CD4-positive, alpha-beta memory T cell (primary cell): Measurements from ENCODE around the gene DMKN. TPM values are rescaled to one million over a fixed set of nuclear protein-coding genes. Genes with fewer than 3 reads are reported as not detected.
A peak's percentile ranks its signal among the peaks of the same experiment; 100 is the strongest.
"Not testable (repeated sequence)": the region's sequence is repeated elsewhere in the genome, so short reads cannot be mapped to it uniquely, and the experiment has no call there.

Experiments used
- CTCF ChIA-PET: fragments of 350-600 bp; sonication (Branson Sonifier 250); formaldehyde crosslinking; loops from one replicate; lab custom pipeline; 2021; ENCODE audit warnings: inconsistent platforms; ENCODE audit not compliant: partially characterized antibody; lab: Charles Lee
- POLR2A ChIA-PET: fragments of 350-600 bp; sonication (Branson Sonifier 250); formaldehyde crosslinking; loops from one replicate; lab custom pipeline; 2021; ENCODE audit not compliant: partially characterized antibody; lab: Charles Lee
- DNase-seq, 5 donors: peaks; one replicate each; pipeline versions ENCODE4 v3.0.0 to v3.0.0-alpha.2; 2020 to 2022; ENCODE audit warnings: mixed read lengths in 1 of 5
- H3K27ac ChIP-seq: one replicate; pipeline ENCODE4 v1.7.0; 2013; ENCODE audit warnings: low read depth, low read length
- H3K27me3 ChIP-seq: 2 replicates; pipeline ENCODE4 v1.7.0; 2013; ENCODE audit warnings: mild to moderate bottlenecking, low read length, moderate library complexity; ENCODE audit not compliant: insufficient read depth
- H3K36me3 ChIP-seq: 2 replicates; pipeline ENCODE4 v1.7.0; 2013; ENCODE audit warnings: mild to moderate bottlenecking, low read length, moderate library complexity; ENCODE audit not compliant: insufficient read depth
- H3K4me1 ChIP-seq: 2 replicates; pipeline ENCODE4 v1.7.0; 2013; ENCODE audit warnings: mild to moderate bottlenecking, low read length, moderate library complexity; ENCODE audit not compliant: insufficient read depth
- H3K4me3 ChIP-seq, 2 donors: one replicate each; pipeline ENCODE4 v1.7.0; 2013; ENCODE audit warnings: low read length in 2 of 2, mild to moderate bottlenecking in 1 of 2
- H3K9me3 ChIP-seq, 2 donors: one replicate each; pipeline ENCODE4 v1.7.0; 2013; ENCODE audit warnings: low read length in 2 of 2, control low read depth in 1 of 2; ENCODE audit not compliant: control insufficient read depth in 1 of 2
- H3K27ac Mint-ChIP-seq, 7 donors: one replicate each; pipeline ENCODE4 v1.8.0; 2020 to 2021; ENCODE audit warnings: mixed read lengths in 7 of 7, mild to moderate bottlenecking in 6 of 7, inconsistent platforms in 3 of 7, moderate library complexity in 3 of 7
- H3K27me3 Mint-ChIP-seq, 2 donors: one replicate each; pipeline ENCODE4 v1.8.0; 2020 to 2021; ENCODE audit warnings: mixed read lengths in 2 of 2
- H3K36me3 Mint-ChIP-seq, 2 donors: one replicate each; pipeline ENCODE4 v1.8.0; 2020 to 2021; ENCODE audit warnings: mixed read lengths in 2 of 2, inconsistent platforms in 1 of 2, mild to moderate bottlenecking in 1 of 2
- H3K4me1 Mint-ChIP-seq, 4 donors: one replicate each; pipeline ENCODE4 v1.8.0; 2020 to 2021; ENCODE audit warnings: mixed read lengths in 4 of 4, mild to moderate bottlenecking in 1 of 4
- H3K4me3 Mint-ChIP-seq, 8 donors: one replicate each; pipeline ENCODE4 v1.8.0; 2020 to 2021; ENCODE audit warnings: mixed read lengths in 8 of 8, mild to moderate bottlenecking in 7 of 8, moderate library complexity in 6 of 8, inconsistent platforms in 3 of 8
- H3K9me3 Mint-ChIP-seq, 8 donors: one replicate each; pipeline ENCODE4 v1.8.0; 2020 to 2021; ENCODE audit warnings: mixed read lengths in 8 of 8, mild to moderate bottlenecking in 5 of 8, inconsistent platforms in 3 of 8, moderate library complexity in 1 of 8
- intact Hi-C: fragments of 100-400 bp; cut with micrococcal nuclease; formaldehyde crosslinking; loops from one replicate; pipeline ENCODE4 v1.15.1; 2023
- polyA plus RNA-seq, 2 donors: library from polyadenylated mRNA; unstranded; fragments of 300-500 nt; fragmentation: Illumina TruSeq; gene quantifications; one replicate each; pipeline ENCODE4 v1.2.3, GENCODE V29; 2021
- total RNA-seq, 2 experiments: library from RNA; stranded (reverse); gene quantifications; one replicate each; pipeline ENCODE4 v1.2.3, GENCODE V29; 2021

The DMKN gene
- total and polyA plus RNA-seq, 4 experiments from 2014 or later, result 0.89 to 1.4 (median 0.97) TPM; not detected in 1

GRCh38 chr19:35486268-35486708 is 27.2 kb downstream of the DMKN start:
- Mint-ChIP-seq H3K27ac (no peak overlapping the region), H3K9me3 (no peaks in the 10 kb centered on the region), H3K27me3 (peaks cover 9 to 10% of the 10 kb centered on the region in 2 donors), H3K36me3 (no peaks in the 10 kb centered on the region), H3K4me3 (no peak overlapping the region), H3K4me1 (peaks cover 0 to 1% (median 0%) of the 10 kb centered on the region in 4 donors)
- ChIA-PET CTCF (interaction anchor here (1.9 to 2.1 kb wide), 2 partner anchors 9 to 133 kb away, joined by 4 to 16 read pairs; no protein-coding TSS in a partner anchor), POLR2A (no interaction called here)
- intact Hi-C loops, result no loop called here
- Histone ChIP-seq H3K4me3 (no peak overlapping the region), H3K4me1 (no peaks in the 10 kb centered on the region), H3K27ac (no peak overlapping the region), H3K36me3 (no peaks in the 10 kb centered on the region), H3K27me3 (no peaks in the 10 kb centered on the region), H3K9me3 (no peaks in the 10 kb centered on the region)
- DNase-seq, result no peak

- H3K4me1 ChIP-seq, result no peaks in the 10 kb centered on the region
- no peaks in the 10 kb centered on the region for H3K27me3 ChIP-seq
- H3K27me3 Mint-ChIP-seq, result peaks cover 3 to 5% of the 10 kb centered on the region in 2 donors
- H3K9me3 Mint-ChIP-seq, result no peaks in the 10 kb centered on the region
- POLR2A ChIA-PET, result no interaction called here
- H3K36me3 ChIP-seq, result no peaks in the 10 kb centered on the region
- no peak overlapping the region for H3K4me3 ChIP-seq
- H3K36me3 Mint-ChIP-seq, result no peaks in the 10 kb centered on the region
- no peak overlapping the region for H3K27ac ChIP-seq
- H3K4me3 Mint-ChIP-seq, result no peak overlapping the region
- CTCF ChIA-PET, result no interaction called here
- peaks cover 0 to 1% (median 0%) of the 10 kb centered on the region in 4 donors for H3K4me1 Mint-ChIP-seq
- no peak overlapping the region for H3K27ac Mint-ChIP-seq
- intact Hi-C loops, result no loop called here
- no peaks in the 10 kb centered on the region for H3K9me3 ChIP-seq
- DNase-seq, result no peak
Measured at GRCh38 chr19:35484252-35485036, 29.0 kb downstream of the DMKN start.

GRCh38 chr19:35483089-35483488 is 30.4 kb downstream of the DMKN start:
- no peak for DNase-seq
- H3K4me3 Mint-ChIP-seq, result no peak overlapping the region
- Histone ChIP-seq H3K4me1 (no peaks in the 10 kb centered on the region), H3K27me3 (no peaks in the 10 kb centered on the region), H3K9me3 (no peaks in the 10 kb centered on the region), H3K36me3 (no peaks in the 10 kb centered on the region), H3K4me3 (no peak overlapping the region), H3K27ac (no peak overlapping the region)
- peaks cover 0 to 1% (median 0%) of the 10 kb centered on the region in 4 donors for H3K4me1 Mint-ChIP-seq
- intact Hi-C loops, result no loop called here
- H3K27me3 Mint-ChIP-seq, result peaks cover 3 to 5% of the 10 kb centered on the region in 2 donors
- H3K27ac Mint-ChIP-seq, result no peak overlapping the region
- CTCF ChIA-PET, result interaction anchor here (1.0 kb wide), 1 partner anchor 28 kb away, joined by 3 read pairs; no protein-coding TSS in a partner anchor
- no peaks in the 10 kb centered on the region for H3K9me3 Mint-ChIP-seq
- POLR2A ChIA-PET, result no interaction called here
- H3K36me3 Mint-ChIP-seq, result no peaks in the 10 kb centered on the region

GRCh38 chr19:35478794-35479677 is 34.4 kb downstream of the DMKN start:
- peaks cover 0 to 1% (median 0%) of the 10 kb centered on the region in 8 donors for H3K9me3 Mint-ChIP-seq
- intact Hi-C loops, result no loop called here
- POLR2A ChIA-PET, result no interaction called here
- no peak overlapping the region for H3K4me3 Mint-ChIP-seq
- no peaks in the 10 kb centered on the region for H3K36me3 Mint-ChIP-seq
- Histone ChIP-seq H3K9me3 (no peaks in the 10 kb centered on the region), H3K27ac (no peak overlapping the region), H3K36me3 (no peaks in the 10 kb centered on the region), H3K4me3 (no peak overlapping the region), H3K4me1 (no peaks in the 10 kb centered on the region), H3K27me3 (no peaks in the 10 kb centered on the region)
- H3K27ac Mint-ChIP-seq, result no peak overlapping the region
- CTCF ChIA-PET, result interaction anchor here (0.6 to 2.5 kb wide), 4 partner anchors 8 to 126 kb away, joined by 3 to 8 read pairs (median 6); no protein-coding TSS in a partner anchor
- DNase-seq, result no peak
- no peaks in the 10 kb centered on the region for H3K4me1 Mint-ChIP-seq
- peaks cover 0 to 2% of the 10 kb centered on the region in 2 donors for H3K27me3 Mint-ChIP-seq

GRCh38 chr19:35476149-35476548 is 37.3 kb downstream of the DMKN start:
- H3K27ac Mint-ChIP-seq, result no peak overlapping the region
- H3K27me3 ChIP-seq, result no peaks in the 10 kb centered on the region
- no peaks in the 10 kb centered on the region for H3K36me3 Mint-ChIP-seq
- no peaks in the 10 kb centered on the region for H3K9me3 ChIP-seq
- H3K4me3 ChIP-seq, result no peak overlapping the region
- CTCF ChIA-PET, result interaction anchor here (2.5 kb wide), 1 partner anchor 123 kb away, joined by 8 read pairs; no protein-coding TSS in a partner anchor
- H3K4me1 Mint-ChIP-seq, result no peaks in the 10 kb centered on the region
- no peak overlapping the region for H3K4me3 Mint-ChIP-seq
- POLR2A ChIA-PET, result no interaction called here
- DNase-seq, result no peak
- intact Hi-C loops, result no loop called here
- H3K27me3 Mint-ChIP-seq, result no peaks in the 10 kb centered on the region
- no peak overlapping the region for H3K27ac ChIP-seq
- no peaks in the 10 kb centered on the region for H3K36me3 ChIP-seq
- no peaks in the 10 kb centered on the region for H3K4me1 ChIP-seq
- H3K9me3 Mint-ChIP-seq, result peaks cover 0 to 1% (median 0%) of the 10 kb centered on the region in 8 donors

DNA sequence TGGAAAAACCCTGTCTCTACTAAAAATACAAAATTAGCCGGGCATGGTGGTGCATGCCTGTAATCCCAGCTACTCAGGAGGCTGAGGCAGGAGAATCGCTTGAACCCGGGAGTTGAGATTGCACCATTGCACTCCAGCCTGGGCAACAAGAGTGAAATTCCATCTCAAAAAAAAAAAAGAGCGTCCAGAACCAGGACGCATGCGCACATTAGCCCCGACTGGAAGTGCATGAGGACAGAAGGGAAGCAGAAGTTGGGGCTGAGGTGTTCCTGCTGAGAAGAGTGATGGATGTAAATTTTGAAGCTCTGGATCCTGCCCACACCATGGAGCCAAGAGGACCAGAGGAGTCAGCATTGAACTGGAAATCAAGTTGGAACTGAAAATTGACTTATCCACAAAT is 38.9 kb downstream of the DMKN start:
- H3K36me3 Mint-ChIP-seq, H3K9me3 Mint-ChIP-seq, H3K27me3 Mint-ChIP-seq, H3K9me3 ChIP-seq, H3K4me3 ChIP-seq, H3K27me3 ChIP-seq, H3K4me1 Mint-ChIP-seq, H3K36me3 ChIP-seq, H3K4me3 Mint-ChIP-seq, H3K4me1 ChIP-seq, DNase-seq, POLR2A ChIA-PET, intact Hi-C loops, H3K27ac ChIP-seq: not testable (repeated sequence)
- H3K27ac Mint-ChIP-seq, result peak overlapping the region in 1 of 7 donors; percentile 23
- CTCF ChIA-PET, result interaction anchor here (0.7 to 3.1 kb wide), 4 partner anchors 21 to 408 kb away, joined by 3 to 13 read pairs (median 4); no protein-coding TSS in a partner anchor

- H3K27me3 Mint-ChIP-seq, result no peaks in the 10 kb centered on the region
- no peak overlapping the region for H3K4me3 Mint-ChIP-seq
- no peak overlapping the region for H3K27ac ChIP-seq
- ChIA-PET CTCF (interaction anchor here (1.4 to 3.1 kb wide), 3 partner anchors 21 to 407 kb away, joined by 3 to 13 read pairs (median 6); no protein-coding TSS in a partner anchor), POLR2A (no interaction called here)
- no peaks in the 10 kb centered on the region for H3K27me3 ChIP-seq
- no peaks in the 10 kb centered on the region for H3K36me3 Mint-ChIP-seq
- no peak overlapping the region for H3K27ac Mint-ChIP-seq
- intact Hi-C loops, result no loop called here
- H3K36me3 ChIP-seq, result no peaks in the 10 kb centered on the region
- no peaks in the 10 kb centered on the region for H3K4me1 Mint-ChIP-seq
- no peaks in the 10 kb centered on the region for H3K9me3 ChIP-seq
- no peak for DNase-seq
- peaks cover 0 to 1% (median 0%) of the 10 kb centered on the region in 8 donors for H3K9me3 Mint-ChIP-seq
- no peak overlapping the region for H3K4me3 ChIP-seq
- H3K4me1 ChIP-seq, result no peaks in the 10 kb centered on the region
Measured at GRCh38 chr19:35474104-35474503, 39.3 kb downstream of the DMKN start.
